DLD1 (cell line): ENCODE results near the gene CSNK2B.

Source experiments
- in situ Hi-C: cut with HindIII; loops from 2 replicates; pipeline ENCODE4 v1.10.0; 2017; ENCODE audit warnings: low sequenced_read_pairs

Gene CSNK2B

DNA sequence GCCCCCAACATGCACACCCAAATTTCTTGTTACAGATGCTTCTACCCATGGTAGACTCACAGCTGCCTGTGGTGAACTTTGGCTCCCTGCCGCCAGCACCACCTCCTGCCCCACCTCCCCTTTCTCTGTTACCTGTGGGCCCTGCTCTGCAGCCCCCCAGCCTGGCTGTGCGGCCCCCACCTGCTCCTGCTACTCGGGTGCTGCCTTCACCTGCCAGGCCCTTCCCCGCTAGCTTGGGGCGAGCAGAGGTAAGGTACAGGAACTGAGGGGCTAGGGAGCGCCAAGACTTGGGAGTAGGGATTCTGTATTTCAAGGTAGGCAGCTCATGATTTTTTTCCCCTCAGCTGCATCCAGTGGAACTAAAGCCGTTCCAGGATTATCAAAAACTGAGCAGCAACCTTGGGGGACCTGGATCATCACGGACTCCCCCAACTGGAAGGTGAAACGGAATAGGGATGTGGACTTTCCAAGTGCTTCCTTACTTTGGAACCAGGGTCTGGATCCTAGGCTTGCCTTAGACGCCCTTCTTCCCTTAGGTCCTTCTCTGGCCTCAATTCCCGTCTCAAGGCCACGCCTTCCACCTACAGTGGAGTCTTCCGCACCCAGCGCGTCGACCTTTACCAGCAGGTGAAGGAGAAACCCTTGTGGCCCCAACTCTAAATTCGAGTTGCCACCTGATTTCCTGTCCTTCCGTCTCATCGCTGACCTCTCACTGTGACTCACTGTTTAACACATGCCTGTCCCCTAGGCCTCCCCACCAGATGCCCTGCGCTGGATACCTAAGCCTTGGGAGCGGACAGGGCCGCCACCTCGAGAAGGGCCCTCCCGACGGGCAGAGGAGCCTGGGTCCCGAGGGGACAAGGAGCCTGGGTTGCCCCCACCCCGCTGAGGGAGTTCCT lies 28.9 kb upstream of the CSNK2B start:
- in situ Hi-C loops: no loop called here

DNA sequence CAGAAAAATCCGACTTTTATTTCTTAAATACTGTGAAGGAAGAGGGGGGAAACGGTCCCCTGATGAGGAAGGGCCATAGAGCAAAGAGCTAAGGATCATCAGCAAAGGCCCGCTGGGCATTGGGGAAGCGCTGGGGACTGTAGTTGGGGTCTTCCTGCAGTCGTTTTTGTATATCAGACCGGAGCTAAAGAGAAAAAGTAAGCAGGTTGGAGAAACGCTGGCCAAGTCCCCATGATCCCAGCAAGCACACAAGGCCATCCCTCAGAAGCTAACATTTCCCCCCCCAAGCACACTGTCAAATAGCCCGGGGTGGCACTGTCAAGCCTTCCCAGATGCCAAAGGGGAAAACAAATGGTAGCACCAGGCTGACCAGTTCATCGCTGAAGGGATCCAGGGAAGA lies 26.8 kb upstream of the CSNK2B start:
- in situ Hi-C loops: no loop called here

DNA sequence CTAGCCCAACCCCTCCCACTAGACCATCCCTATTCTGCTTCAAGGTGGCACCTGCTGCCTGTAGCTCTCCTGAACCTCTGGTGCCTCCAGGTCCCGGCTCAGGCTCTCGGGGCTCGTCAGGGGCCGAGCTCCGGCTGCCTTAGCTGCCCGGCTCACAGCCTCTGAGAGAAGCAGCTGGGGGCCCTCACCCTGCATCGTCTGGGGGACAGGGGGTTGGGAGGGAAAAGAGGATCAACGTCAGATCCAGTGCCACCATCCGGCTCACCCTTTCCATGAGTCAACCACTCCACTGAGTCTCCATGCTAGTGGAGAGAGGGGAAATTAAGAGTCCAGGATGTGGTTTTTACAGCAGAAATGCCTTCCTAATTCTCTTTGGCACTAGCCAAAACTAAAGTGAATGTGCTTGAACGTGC lies 26.4 kb upstream of the CSNK2B start:
- in situ Hi-C loops: no loop called here

DNA sequence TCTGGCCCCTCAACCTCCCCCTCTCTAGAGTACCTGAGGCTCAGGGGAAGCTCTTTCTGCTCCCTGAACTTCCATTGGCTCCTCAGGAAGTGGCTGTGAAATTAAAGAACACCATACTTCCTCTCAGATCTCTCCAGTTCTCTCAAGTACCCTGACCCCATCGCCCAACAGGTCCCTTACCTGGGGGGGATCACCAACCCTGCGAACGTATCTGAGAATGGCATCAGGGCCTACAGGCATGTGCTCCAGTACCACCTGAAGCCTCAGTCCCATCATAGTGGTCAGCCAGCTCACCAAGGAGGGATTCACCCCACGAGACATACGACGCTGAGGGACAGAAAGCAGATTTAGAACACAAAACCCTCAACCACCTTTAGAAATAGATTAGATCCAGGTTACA lies 25.3 kb upstream of the CSNK2B start:
- in situ Hi-C loops: no loop called here

DNA sequence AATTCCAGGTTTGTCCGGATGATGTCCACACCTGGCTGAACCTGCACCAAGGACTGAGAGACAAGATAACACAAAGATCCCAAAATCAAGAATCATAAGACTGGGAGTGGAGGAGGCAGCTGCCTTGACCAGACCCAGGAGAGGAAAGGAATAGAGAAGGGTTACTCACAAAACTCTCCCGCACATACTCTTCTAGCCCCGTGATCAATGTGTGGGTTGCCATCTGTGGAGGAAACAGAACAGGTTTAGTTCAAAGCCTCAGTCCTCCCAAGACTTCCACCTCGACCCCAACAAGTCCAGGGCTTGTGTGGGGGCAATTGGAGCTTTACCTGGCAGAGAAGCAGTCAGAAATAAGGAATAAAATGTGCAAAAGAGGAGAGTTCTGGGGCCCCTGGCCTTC lies 24.5 kb upstream of the CSNK2B start:
- in situ Hi-C loops: no loop called here

DNA sequence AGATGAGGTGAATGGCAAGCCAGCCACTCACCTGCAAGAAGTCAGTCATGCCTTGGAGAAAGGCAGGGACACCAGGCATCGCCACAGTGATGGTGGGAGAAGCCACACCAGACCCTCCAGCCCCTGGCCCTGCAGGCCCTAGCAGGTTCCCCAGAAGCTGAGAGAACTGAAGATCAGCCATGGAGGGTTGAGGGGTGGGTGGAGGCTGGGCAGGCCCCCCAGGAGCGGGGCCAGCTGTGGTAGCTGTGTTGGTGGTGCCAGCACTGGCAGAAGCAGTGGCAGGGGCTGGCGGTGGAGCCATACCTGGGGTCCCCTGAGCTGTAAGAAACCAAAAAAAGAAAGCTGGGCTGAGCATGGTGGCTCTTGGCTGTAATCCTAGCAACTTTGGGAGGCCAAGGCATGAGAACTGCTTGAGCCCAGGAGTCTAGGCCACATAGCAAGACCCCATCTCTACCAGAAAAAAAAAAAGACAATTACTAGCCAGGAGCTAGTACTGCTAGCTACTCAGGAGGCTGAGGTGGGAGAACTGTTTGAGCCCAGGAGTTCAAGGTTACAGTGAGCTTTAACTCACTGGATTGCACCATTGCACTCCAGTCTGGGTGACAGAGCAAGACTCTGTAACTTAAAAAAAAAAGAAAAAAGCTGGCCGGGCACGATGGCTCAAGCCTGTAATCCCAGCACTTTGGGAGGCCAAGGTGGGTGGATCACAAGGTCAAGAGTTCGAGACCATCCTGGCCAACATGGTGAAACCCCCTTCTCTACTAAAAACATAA lies 22.9 kb upstream of the CSNK2B start:
- in situ Hi-C loops: no loop called here

DNA sequence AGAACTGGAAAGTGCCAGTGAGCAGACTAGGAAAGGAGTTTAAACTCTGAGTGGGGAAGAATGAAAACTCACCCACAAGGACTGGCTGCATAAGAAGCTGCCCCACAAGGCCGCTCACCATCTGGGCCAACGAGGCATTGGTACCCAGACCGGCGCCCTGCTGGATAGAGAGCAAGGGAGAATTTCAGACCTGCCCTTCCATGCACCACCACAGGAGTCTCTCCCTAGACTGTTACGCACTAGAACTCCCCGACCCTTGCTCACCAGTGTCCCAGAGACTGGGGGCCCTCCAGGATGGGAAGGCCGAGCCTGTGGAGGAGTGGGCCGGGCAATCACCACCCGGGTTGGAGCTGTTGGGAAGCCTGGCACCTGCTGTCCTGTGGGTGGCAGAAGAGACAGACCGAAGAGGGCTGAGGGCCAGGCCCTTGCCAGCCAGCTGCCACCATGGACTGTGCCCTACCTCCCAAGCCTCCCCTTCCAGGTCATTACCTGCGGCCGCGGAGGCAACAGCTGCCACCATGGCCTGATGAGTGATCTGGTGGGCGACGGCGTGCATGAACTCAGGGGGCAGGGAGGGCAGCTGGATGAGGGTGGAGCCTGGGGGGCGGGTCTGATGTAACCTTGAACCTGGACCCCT lies 21.9 kb upstream of the CSNK2B start:
- in situ Hi-C loops: no loop called here

DNA sequence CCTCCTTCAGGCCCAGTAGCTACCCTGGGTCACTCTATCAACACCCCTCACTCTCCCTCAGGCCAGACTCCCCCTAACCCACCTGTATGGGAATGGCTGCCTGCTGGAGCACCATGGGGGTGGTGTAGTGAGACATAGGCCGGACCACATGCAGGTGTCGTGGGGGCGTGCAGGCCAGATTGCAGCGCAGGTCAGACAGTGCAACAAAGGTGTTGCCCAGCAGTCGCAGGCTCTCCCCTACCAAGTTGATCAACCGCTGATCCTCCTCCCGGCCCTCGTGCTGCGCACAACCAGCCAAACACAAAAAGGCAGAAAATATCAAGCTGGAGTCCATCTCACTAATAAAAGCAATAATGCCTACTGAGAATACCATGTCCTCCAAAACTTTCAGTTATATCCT lies 20.6 kb upstream of the CSNK2B start:
- in situ Hi-C loops: no loop called here

DNA sequence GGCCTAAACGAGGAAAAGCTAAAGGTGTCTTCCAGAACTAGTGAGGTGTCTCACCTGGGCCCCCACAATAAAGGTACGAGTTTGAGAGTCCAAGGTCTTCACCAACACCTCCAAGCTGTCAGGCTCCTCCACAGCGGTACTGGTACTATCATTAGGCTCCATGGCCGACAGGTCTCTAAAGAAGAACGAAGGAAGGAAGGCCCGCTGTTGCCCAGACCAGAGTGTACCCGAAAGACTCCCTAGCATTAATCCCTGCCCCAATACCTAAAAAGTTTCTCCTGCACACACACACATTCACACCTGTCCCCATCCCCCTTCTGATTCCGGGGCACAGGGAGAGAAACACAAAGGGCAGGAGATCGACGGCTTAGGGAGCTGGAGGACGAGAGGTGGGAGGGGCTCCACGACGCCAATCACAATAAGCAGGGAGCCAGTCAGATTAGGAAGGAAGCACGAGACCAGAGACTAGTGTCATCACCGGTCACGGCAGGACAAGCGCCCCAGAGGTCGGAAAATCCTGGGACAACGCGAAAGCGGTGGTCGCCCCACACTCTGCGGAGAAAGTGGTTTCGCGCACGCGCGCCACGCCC lies 14.2 kb upstream of the CSNK2B start:
- in situ Hi-C loops: no loop called here

DNA sequence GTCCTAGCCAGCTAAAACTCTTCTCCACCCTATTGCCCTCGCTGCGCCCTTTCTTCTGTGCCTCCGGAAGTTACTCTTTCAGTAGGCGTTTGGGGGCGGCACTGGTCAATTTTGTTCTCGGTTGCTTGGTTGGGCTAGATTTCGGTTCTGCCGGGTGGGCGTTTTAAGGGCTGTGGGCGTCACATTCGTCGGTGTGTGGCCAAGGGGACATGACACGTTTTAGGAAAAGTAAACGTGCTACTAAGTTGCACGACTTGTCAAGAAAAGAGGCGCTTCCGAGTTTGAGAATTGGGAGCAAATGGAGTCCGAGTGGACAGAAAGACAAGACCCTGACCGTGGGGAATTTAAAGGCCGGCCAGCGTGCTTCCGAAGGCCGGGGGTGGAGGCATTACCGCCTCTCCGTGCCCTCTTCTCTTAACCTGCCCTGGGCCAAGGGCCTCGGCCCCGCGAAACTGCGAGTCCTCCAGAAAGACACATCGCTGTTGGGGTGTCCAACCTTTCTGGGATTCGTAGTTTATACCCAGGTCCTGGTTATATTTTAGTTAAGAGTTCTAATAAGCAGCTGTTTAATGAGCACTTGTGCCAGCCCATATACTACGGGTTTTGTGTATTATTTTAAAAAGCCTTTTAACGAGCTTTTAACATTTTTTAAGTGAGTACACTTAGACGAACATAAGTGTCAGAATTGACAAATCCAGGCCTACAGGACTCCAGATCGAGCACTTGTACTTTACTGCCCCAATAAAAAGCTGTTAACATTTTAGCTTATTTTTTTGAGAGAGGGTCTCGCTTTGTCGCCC lies 12.8 kb upstream of the CSNK2B start:
- in situ Hi-C loops: no loop called here

DNA sequence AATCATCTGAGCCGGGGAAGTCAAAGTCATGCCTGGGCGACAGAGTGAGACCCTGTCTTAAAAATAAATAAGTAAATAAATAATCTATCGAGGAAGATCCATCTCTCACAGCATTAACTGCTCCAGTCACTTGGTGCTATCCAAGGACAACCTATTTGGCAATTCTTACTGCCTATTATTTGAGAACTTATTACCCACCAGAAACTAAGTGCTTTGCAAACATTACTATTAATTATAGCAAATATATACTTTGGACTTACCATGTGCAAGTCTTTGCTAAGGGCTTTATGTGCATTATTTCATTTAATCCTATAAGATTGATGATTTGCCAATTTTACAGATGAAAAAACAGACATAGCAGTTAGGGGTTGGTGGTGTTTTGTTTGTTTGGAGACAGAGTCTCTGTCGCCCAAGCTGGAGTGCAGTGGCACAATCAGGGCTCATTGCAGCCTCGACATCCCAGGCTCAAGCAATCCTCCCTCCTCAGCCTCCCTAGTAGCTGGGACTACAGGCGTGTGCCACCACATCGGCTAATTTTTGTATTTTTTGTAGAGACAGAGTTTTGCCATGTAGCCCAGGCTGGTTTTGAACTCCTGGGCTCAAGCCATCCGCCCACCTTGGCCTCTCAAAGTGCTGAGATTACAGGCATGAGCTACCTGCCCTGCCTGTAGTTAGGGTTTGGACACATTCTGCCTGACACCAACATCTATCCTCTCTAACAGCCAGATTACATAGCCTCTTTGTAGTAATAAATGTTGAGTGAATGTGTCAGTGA lies 11.1 kb upstream of the CSNK2B start:
- in situ Hi-C loops: no loop called here

DNA sequence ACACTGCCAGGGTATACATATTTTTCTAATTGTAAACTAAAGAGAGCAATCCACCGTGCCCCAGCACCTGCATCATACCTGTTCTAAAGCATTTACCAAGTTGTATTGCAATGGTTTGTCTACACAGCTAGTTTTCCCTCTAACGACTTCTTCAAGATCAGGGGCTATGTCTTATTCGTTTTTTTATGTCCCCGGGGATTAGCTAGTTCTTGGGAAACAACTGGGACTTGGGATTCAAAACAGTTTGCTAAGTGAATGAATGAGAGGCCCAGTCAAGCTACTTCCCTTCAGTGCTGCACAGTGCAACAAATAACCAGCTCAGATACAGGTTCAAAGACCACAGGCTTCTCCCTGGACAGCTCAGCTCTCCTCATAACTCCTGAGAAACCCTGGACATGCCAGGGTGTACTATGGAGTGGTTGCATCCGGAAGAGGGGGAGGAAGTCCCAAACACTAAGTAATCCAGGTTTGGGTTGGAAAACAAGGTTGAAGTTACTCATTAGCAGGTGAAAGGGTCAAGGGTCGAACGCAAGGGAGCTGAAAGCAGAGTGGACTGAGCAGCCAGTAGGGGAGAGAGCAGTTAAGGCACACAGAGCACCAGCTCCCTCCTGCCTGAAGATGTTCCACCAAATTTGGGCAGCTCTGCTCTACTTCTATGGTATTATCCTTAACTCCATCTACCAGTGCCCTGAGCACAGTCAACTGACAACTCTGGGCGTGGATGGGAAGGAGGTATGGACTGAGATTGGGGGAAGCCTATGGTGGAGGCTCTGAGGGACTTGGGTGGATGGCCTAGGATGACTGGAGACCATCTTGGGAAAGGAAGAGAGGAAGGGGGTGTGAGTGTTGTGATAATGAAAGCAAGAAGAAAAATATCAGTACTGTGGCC lies 10.3 kb upstream of the CSNK2B start, which contains the start of gene APOM:
Gene APOM, plus strand, starts transcription at position 546 of the 889 bp plus-strand sequence. Its CDS starts 73 bp downstream, at position 619.
- in situ Hi-C loops: no loop called here

DNA sequence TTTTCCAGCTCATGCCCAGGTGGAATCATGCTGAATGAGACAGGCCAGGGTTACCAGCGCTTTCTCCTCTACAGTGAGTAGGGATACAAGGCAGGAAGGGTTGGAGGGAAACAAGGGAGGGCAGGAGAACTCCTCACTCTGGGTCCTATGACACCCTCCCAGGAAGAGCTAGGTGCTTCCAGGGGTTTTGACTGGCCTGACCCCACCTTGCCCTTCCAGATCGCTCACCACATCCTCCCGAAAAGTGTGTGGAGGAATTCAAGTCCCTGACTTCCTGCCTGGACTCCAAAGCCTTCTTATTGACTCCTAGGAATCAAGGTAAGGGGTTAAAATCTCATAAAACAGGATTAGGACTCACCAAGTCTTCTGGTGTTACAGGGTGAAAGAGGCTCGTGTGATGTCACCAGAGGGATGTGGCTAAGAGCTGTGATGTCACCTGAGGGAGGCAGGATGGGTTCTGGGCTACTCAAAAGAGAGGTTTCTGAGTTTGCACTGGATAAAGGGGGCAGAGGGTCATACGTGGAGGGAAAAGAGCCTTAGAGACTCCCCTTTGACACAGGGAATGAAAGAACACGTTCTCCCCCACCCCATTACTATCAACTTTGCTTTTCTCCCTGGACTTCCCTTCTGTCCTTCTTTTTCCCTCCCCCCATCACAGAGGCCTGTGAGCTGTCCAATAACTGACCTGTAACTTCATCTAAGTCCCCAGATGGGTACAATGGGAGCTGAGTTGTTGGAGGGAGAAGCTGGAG lies 8.3 kb upstream of the CSNK2B start:
- in situ Hi-C loops: no loop called here

DNA sequence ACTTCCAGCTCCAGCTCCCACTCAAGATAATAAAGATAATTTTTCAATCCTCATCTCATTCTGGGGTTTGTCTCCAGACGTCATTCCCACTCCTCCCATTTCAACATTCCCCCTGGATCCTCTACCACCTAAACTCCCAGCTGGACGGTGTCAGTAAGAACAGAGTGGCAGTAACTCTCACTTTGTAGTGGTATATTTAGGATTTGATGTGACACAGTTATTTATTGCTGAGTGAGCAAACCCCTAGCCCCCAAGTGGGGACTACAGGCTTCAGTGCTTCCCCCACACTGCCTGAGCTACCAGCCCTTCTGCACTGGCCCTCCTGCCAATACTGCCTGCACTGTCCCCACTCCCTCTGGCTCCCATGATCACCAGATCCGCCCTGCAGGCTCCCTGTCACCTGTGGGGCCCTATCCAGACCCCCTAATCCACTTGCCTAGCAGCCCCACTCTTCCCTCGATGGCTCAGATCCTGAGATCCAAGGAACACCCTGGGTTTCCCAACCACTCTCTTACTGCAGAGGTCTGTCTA lies 7.7 kb upstream of the CSNK2B start:
- in situ Hi-C loops: no loop called here

DNA sequence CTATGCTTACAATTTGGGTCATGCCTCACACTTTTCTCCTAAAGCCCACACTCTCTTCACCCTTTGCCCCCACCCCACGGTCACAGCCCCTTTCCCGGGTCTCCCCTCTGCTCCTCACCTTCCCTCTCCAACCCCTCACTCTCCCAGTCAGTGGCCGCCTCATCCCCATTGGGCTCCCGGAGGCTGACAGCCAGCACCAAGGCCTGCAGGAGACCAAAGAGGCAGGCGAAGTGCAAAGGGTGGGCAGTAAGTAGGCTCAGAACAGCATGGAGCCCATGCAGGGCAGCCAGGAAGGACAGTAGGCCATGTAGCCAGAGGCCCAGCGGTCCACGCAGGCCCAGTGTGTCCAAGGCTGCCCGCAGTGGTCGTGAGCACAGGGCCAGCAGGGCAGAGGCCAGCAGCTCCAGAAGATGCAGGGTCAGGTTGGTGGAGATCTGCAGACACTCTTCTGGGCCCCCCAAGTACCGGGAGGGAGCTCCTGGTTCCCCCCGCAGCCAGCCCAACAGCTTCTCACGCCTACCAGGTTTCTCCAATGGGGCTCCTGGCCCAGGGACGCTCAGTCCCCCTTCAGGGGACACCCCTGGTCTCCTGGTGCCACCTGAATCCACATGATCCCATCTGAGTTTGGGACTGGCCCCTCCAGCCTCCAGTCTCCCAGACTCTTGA lies 6.8 kb upstream of the CSNK2B start:
- in situ Hi-C loops: no loop called here

DNA sequence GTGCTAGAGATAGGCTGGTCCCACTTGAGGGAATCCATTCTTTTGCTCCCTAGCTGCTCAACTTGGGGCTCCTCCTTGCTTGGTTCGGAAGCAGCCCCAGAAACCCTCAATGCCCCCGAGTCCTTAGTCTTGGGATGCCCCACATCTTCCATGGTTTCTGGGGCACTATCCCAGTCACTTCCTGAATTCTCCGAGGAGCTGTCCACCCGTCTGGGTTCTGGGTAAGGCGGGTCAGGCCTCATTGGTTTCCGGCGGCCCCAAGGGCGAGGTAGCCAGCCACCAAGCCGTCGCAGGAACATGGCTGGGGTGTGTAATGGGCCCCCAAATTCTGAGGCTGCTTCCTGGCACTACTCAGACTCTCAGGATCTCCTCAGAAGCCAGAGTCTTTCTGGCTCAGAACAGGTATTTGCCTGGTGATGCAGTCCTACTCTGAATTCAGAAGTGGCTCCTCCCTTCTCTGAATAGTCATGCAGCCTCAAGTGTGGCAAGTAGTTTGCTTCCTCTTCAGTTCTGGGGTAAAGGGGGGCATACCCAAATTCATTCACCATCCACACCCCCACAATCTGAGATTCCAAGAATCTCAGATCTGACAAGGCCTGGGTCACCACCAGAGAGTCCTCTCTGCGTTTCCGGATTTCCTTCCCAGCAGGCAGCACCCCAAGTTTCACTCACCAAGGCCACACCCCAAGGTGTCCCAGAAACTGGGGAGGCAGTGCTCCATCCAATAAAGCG lies 6.1 kb upstream of the CSNK2B start:
- in situ Hi-C loops: no loop called here
